ENCODE data around the gene DHFR. TPM values are rescaled to one million over a fixed set of nuclear protein-coding genes. Genes with fewer than 3 reads are reported as not detected.
A peak's percentile ranks its signal among the peaks of the same experiment; 100 is the strongest.

DHFR gene
- total RNA-seq, 1 donor from 2014 or later: 14.4 TPM

GRCh38 chr5:80659106-80659505 lies 4.3 kb upstream of the DHFR start:
- peaks cover 12% of the 10 kb centered on the region for H3K4me1 Mint-ChIP-seq (ENCODE audit: low read depth, unreplicated experiment)
- H3K27ac ChIP-seq (ENCODE audit: low read depth, low read length): no peak overlapping the region
- peaks cover 5% of the 10 kb centered on the region for H4K20me1 ChIP-seq (ENCODE audit: insufficient read depth, low read length)
- H3K9ac ChIP-seq (ENCODE audit: low read length): no peak overlapping the region
- H3K9me3 ChIP-seq (ENCODE audit: insufficient read depth, low read depth, low read length): no peaks in the 10 kb centered on the region
- no peak overlapping the region for H2AFZ ChIP-seq (ENCODE audit: low read depth, low read length)
- no peak overlapping the region for H3K4me3 Mint-ChIP-seq (ENCODE audit: unreplicated experiment)
- H3K79me2 ChIP-seq (ENCODE audit: insufficient read depth, low read length): peaks cover 15% of the 10 kb centered on the region
- H3K27me3 ChIP-seq (ENCODE audit: insufficient read depth, low read length): no peaks in the 10 kb centered on the region
- H3K9me3 Mint-ChIP-seq (ENCODE audit: unreplicated experiment): no peaks in the 10 kb centered on the region
- DNase-seq (ENCODE audit: low read depth) (peak; percentile 17), FAIRE-seq (no peak)
- H3K36me3 ChIP-seq (ENCODE audit: insufficient read depth, low read length): peaks cover 33% of the 10 kb centered on the region
- no peak for TF ChIP-seq CTCF (IDR thresholded peaks at IDR 0.05; ENCODE audit: insufficient read depth, low read depth, low read length)
- TF ChIP-seq EZH2 (IDR thresholded peaks at IDR 0.05; ENCODE audit: insufficient read depth, low read length): no peak
- peaks cover 14% of the 10 kb centered on the region for H3K36me3 Mint-ChIP-seq (ENCODE audit: low read depth, unreplicated experiment)
- H3K27ac Mint-ChIP-seq (ENCODE audit: unreplicated experiment): no peak overlapping the region
- H3K27me3 Mint-ChIP-seq (ENCODE audit: low read depth, unreplicated experiment): no peaks in the 10 kb centered on the region
- H3K4me3 ChIP-seq (ENCODE audit: insufficient read depth, low read depth, low read length): no peak overlapping the region
- H3K4me2 ChIP-seq (ENCODE audit: low read length): no peak overlapping the region
- peaks cover 14% of the 10 kb centered on the region for H3K4me1 ChIP-seq (ENCODE audit: insufficient read depth, low read length)

GRCh38 chr5:80656425-80656824 lies 1.6 kb upstream of the DHFR start:
- peak overlapping the region; percentile 92 for H3K4me3 Mint-ChIP-seq (ENCODE audit: unreplicated experiment)
- H3K9me3 ChIP-seq (ENCODE audit: insufficient read depth, low read depth, low read length): no peaks in the 10 kb centered on the region
- no peak overlapping the region for H2AFZ ChIP-seq (ENCODE audit: low read depth, low read length)
- peaks cover 24% of the 10 kb centered on the region for H3K4me1 ChIP-seq (ENCODE audit: insufficient read depth, low read length)
- DNase-seq (ENCODE audit: low read depth) (peak; percentile 17), FAIRE-seq (no peak)
- H3K4me2 ChIP-seq (ENCODE audit: low read length): peak overlapping the region; percentile 99
- no peaks in the 10 kb centered on the region for H3K27me3 Mint-ChIP-seq (ENCODE audit: low read depth, unreplicated experiment)
- TF ChIP-seq EZH2 (IDR thresholded peaks at IDR 0.05; ENCODE audit: insufficient read depth, low read length) (no peak), CTCF (IDR thresholded peaks at IDR 0.05; ENCODE audit: insufficient read depth, low read depth, low read length) (no peak)
- H3K36me3 ChIP-seq (ENCODE audit: insufficient read depth, low read length): peaks cover 33% of the 10 kb centered on the region
- H3K9ac ChIP-seq (ENCODE audit: low read length): no peak overlapping the region
- peaks cover 9% of the 10 kb centered on the region for H3K36me3 Mint-ChIP-seq (ENCODE audit: low read depth, unreplicated experiment)
- H3K9me3 Mint-ChIP-seq (ENCODE audit: unreplicated experiment): no peaks in the 10 kb centered on the region
- peaks cover 27% of the 10 kb centered on the region for H3K79me2 ChIP-seq (ENCODE audit: insufficient read depth, low read length)
- no peaks in the 10 kb centered on the region for H3K27me3 ChIP-seq (ENCODE audit: insufficient read depth, low read length)
- no peak overlapping the region for H3K4me3 ChIP-seq (ENCODE audit: insufficient read depth, low read depth, low read length)
- peak overlapping the region; percentile 90 for H3K27ac Mint-ChIP-seq (ENCODE audit: unreplicated experiment)
- H4K20me1 ChIP-seq (ENCODE audit: insufficient read depth, low read length): peaks cover 13% of the 10 kb centered on the region
- peaks cover 18% of the 10 kb centered on the region for H3K4me1 Mint-ChIP-seq (ENCODE audit: low read depth, unreplicated experiment)
- peak overlapping the region; percentile 22 for H3K27ac ChIP-seq (ENCODE audit: low read depth, low read length)

- peak overlapping the region; percentile 92 for H3K4me3 Mint-ChIP-seq (ENCODE audit: unreplicated experiment)
- TF ChIP-seq CTCF (IDR thresholded peaks at IDR 0.05; ENCODE audit: insufficient read depth, low read depth, low read length): no peak
- no peak for TF ChIP-seq EZH2 (IDR thresholded peaks at IDR 0.05; ENCODE audit: insufficient read depth, low read length)
- H3K9ac ChIP-seq (ENCODE audit: low read length): peak overlapping the region; percentile 92
- H3K36me3 Mint-ChIP-seq (ENCODE audit: low read depth, unreplicated experiment): peaks cover 8% of the 10 kb centered on the region
- no peaks in the 10 kb centered on the region for H3K27me3 Mint-ChIP-seq (ENCODE audit: low read depth, unreplicated experiment)
- H3K27ac ChIP-seq (ENCODE audit: low read depth, low read length): peak overlapping the region; percentile 44
- peaks cover 18% of the 10 kb centered on the region for H3K4me1 Mint-ChIP-seq (ENCODE audit: low read depth, unreplicated experiment)
- no peak for DNase-seq (ENCODE audit: low read depth)
- H3K79me2 ChIP-seq (ENCODE audit: insufficient read depth, low read length): peaks cover 26% of the 10 kb centered on the region
- H3K27me3 ChIP-seq (ENCODE audit: insufficient read depth, low read length): no peaks in the 10 kb centered on the region
- no peaks in the 10 kb centered on the region for H3K9me3 Mint-ChIP-seq (ENCODE audit: unreplicated experiment)
- peak overlapping the region; percentile 58 for H2AFZ ChIP-seq (ENCODE audit: low read depth, low read length)
- peaks cover 24% of the 10 kb centered on the region for H3K4me1 ChIP-seq (ENCODE audit: insufficient read depth, low read length)
- H4K20me1 ChIP-seq (ENCODE audit: insufficient read depth, low read length): peaks cover 13% of the 10 kb centered on the region
- H3K36me3 ChIP-seq (ENCODE audit: insufficient read depth, low read length): peaks cover 25% of the 10 kb centered on the region
- peak overlapping the region; percentile 93 for H3K27ac Mint-ChIP-seq (ENCODE audit: unreplicated experiment)
- FAIRE-seq: peak; percentile 32
- peak overlapping the region; percentile 83 for H3K4me3 ChIP-seq (ENCODE audit: insufficient read depth, low read depth, low read length)
- H3K9me3 ChIP-seq (ENCODE audit: insufficient read depth, low read depth, low read length): no peaks in the 10 kb centered on the region
- peak overlapping the region; percentile 99 for H3K4me2 ChIP-seq (ENCODE audit: low read length)
Observed at GRCh38 chr5:80655231-80655774, 520 bp upstream of the DHFR start.

Data from astrocyte (in vitro differentiated cells and primary cell).